Colon (tissue), 2 donors: ENCODE measurements around the gene GEMIN4.
"Not testable (repeated sequence)": the region's sequence is repeated elsewhere in the genome, so short reads cannot be mapped to it uniquely, and the experiment has no call there.

Experiments used
- FAIRE-seq: peaks from 2 replicates; lab custom pipeline; 2012; peaks lifted over from hg19 to GRCh38; lab: Jason Lieb, UNC
- donor health status: control.
- donor health status: control.

Gene GEMIN4

GRCh38 chr17:699345-699744 is 52.7 kb downstream of the GEMIN4 start:
- FAIRE-seq = no peak

GRCh38 chr17:698096-698495 is 54.0 kb downstream of the GEMIN4 start:
- FAIRE-seq = not testable (repeated sequence)

- no peak for FAIRE-seq
Observed at GRCh38 chr17:697682-698081, 54.4 kb downstream of the GEMIN4 start.

GRCh38 chr17:696369-696768 is 55.7 kb downstream of the GEMIN4 start:
- no peak for FAIRE-seq
